Colonic mucosa (tissue), 4 donors: ENCODE data around the gene BTG4. TPM values are rescaled to one million over a fixed set of nuclear protein-coding genes. Genes with fewer than 3 reads are reported as not detected.

Experiments used
- DNase-seq: peaks from one replicate; pipeline ENCODE4 v3.0.0-alpha.2; 2020
- H3K27ac ChIP-seq: fragments of 200-600 bp; one replicate; pipeline ENCODE4 v1.8.0; 2021
- H3K27me3 ChIP-seq: fragments of 200-600 bp; one replicate; pipeline ENCODE4 v1.8.0; 2021
- H3K36me3 ChIP-seq: fragments of 200-600 bp; one replicate; pipeline ENCODE4 v1.8.0; 2021
- H3K4me1 ChIP-seq: fragments of 200-600 bp; one replicate; pipeline ENCODE4 v1.8.0; 2021; ENCODE audit warnings: mild to moderate bottlenecking
- H3K4me3 ChIP-seq: fragments of 200-600 bp; one replicate; pipeline ENCODE4 v1.8.0; 2021
- H3K9ac ChIP-seq, 2 donors: one replicate each; pipeline ENCODE4 v1.7.0; 2013; ENCODE audit warnings: control low read depth in 2 of 2, low read depth in 2 of 2, low read length in 2 of 2
- H3K9me3 ChIP-seq: fragments of 200-600 bp; one replicate; pipeline ENCODE4 v1.8.0; 2021
- CTCF ChIP-seq: fragments of 200-600 bp; IDR thresholded peaks from one replicate; pipeline ENCODE4 v1.8.0; 2022; ENCODE audit warnings: antibody characterized with exemption, mild to moderate bottlenecking
- intact Hi-C: fragments of 100-400 bp; cut with DNase I; formaldehyde crosslinking; loops from one replicate; pipeline ENCODE4 v1.14.1; 2022
- total RNA-seq, 2 donors: library from RNA; stranded (reverse); fragmentation: NEBNext Ultra II Directional in 1 of 2; extraction: Animal tissue kit (Norgen Biotek cat#: 25700) in 1 of 2; gene quantifications; one replicate each; pipeline ENCODE4 v1.2.1, GENCODE V29; 2021
- donor health status: healthy.
- donor health status: DM: no; HTN: no; CAD: no.
- donor health status: DM: no; HTN: no; CAD: no.

The BTG4 gene
- total RNA-seq, 2 donors from 2014 or later: not detected

GRCh38 chr11:111460340-111460739 lies 51.8 kb downstream of the BTG4 start:
- Histone ChIP-seq H3K36me3 (no peaks in the 10 kb centered on the region), H3K9ac (no peak overlapping the region), H3K9me3 (no peaks in the 10 kb centered on the region), H3K27ac (no peak overlapping the region), H3K27me3 (no peaks in the 10 kb centered on the region), H3K4me3 (no peak overlapping the region), H3K4me1 (no peaks in the 10 kb centered on the region)
- DNase-seq: no peak
- intact Hi-C loops: no loop called here
- TF ChIP-seq CTCF: no peak

- Histone ChIP-seq H3K27me3 (no peaks in the 10 kb centered on the region), H3K4me3 (no peak overlapping the region), H3K27ac (no peak overlapping the region), H3K9ac (no peak overlapping the region), H3K4me1 (no peaks in the 10 kb centered on the region), H3K9me3 (no peaks in the 10 kb centered on the region), H3K36me3 (no peaks in the 10 kb centered on the region)
- intact Hi-C loops: no loop called here
- no peak for TF ChIP-seq CTCF
- DNase-seq: no peak
These were observed 52.5 kb downstream of the BTG4 start for GRCh38 chr11:111459506-111460270.

- H3K27ac ChIP-seq: no peak overlapping the region
- H3K36me3 ChIP-seq: no peaks in the 10 kb centered on the region
- H3K4me3 ChIP-seq: no peak overlapping the region
- no peaks in the 10 kb centered on the region for H3K27me3 ChIP-seq
- TF ChIP-seq CTCF: no peak
- intact Hi-C loops: no loop called here
- no peak overlapping the region for H3K9ac ChIP-seq
- no peaks in the 10 kb centered on the region for H3K9me3 ChIP-seq
- H3K4me1 ChIP-seq: no peaks in the 10 kb centered on the region
- no peak for DNase-seq
These were observed 54.3 kb downstream of the BTG4 start for GRCh38 chr11:111457731-111458368.

GRCh38 chr11:111456859-111457730 lies 55.1 kb downstream of the BTG4 start:
- no peaks in the 10 kb centered on the region for H3K4me1 ChIP-seq
- H3K4me3 ChIP-seq: no peak overlapping the region
- H3K27ac ChIP-seq: no peak overlapping the region
- H3K36me3 ChIP-seq: no peaks in the 10 kb centered on the region
- intact Hi-C loops: no loop called here
- H3K27me3 ChIP-seq: no peaks in the 10 kb centered on the region
- no peak overlapping the region for H3K9ac ChIP-seq
- no peak for DNase-seq
- no peak for TF ChIP-seq CTCF
- no peaks in the 10 kb centered on the region for H3K9me3 ChIP-seq

GRCh38 chr11:111456086-111456858 lies 55.9 kb downstream of the BTG4 start:
- TF ChIP-seq CTCF: no peak
- no peak for DNase-seq

More at GRCh38 chr11:111456086-111456858, 55.9 kb downstream of the BTG4 start:
- H3K4me3 ChIP-seq: no peak overlapping the region
- H3K27me3 ChIP-seq: no peaks in the 10 kb centered on the region
- no peaks in the 10 kb centered on the region for H3K9me3 ChIP-seq
- H3K36me3 ChIP-seq: no peaks in the 10 kb centered on the region
- intact Hi-C loops: no loop called here
- no peak overlapping the region for H3K9ac ChIP-seq
- H3K27ac ChIP-seq: no peak overlapping the region
- H3K4me1 ChIP-seq: no peaks in the 10 kb centered on the region
